ENCODE results near the gene DNAJC5G.
A peak's percentile ranks its signal among the peaks of the same experiment; 100 is the strongest.

Gene DNAJC5G

DNA sequence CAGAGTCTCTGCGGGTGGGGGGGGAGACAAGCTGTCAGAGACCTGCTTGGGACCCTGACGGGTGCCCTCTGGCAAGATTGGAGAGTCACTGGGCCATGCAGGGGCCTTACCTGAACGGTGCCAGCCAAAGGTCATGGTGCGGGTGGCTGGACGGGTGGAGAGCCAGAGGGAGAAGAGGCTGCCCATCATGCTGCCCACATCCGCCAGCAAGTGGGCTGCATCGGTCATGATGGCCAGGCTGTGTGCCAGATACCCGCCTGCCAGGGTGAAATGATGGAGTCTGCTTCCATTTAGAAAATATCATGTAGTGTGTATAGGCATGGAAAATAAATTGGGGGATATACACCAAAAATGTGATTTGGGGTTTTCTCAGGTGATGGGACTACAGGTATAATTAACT is 17.2 kb upstream of the DNAJC5G start:
- no peak overlapping the region for H3K27ac ChIP-seq
- TF ChIP-seq Cebpa-rat (IDR thresholded peaks at IDR 0.05), result no peak
- peaks cover 6 to 15% (median 12%) of the 10 kb centered on the region in 10 experiments; a peak in 17 of 20 replicates for H3K4me1 ChIP-seq
- H3K9me3 ChIP-seq (replicated peaks in 1 of 11), result no peaks in the 10 kb centered on the region
- peaks cover 0 to 47% (median 18%) of the 10 kb centered on the region in 11 experiments; a peak in 17 of 22 replicates for H4K20me1 ChIP-seq
- H3K4me2 ChIP-seq, result no peak overlapping the region
- H3K9ac ChIP-seq, result no peak overlapping the region
- no peak overlapping the region for H3K4me3 ChIP-seq
- peaks cover 46 to 82% (median 68%) of the 10 kb centered on the region in 11 experiments for H3K27me3 ChIP-seq
- H3K36me3 ChIP-seq, result no peaks in the 10 kb centered on the region

DNA sequence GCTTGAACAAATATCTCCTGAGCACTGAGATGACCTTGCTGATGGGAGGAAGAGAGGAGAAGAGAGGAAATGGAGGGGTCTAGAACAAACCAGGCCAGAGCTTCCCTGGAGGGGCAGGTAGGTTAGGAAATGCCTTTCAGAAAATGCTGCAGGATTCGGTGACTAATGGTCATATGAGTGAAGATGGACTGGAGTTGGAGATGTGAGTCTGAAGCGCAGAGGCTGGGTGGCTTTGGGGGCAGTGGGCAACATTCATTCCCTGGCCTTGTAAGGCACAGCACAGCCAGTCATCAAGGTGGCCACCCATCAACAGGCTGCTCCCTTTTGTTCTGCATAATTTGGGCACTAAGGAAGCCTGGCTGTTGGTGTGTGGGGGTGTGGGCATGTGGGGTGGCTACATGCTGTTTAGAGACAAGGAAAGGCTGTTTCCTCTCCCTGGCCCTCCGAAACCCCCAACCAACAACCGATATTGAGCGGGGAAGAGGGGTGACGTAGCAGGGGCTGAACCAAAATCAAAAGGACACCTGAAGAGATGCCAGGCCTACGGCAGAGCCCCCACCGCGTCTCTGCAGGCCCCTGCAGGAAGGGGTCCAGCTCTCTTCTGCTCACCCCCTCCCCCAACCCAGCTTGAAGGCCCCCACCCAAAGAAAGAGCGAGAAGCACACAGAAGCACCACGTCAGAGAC is 13.8 kb upstream of the DNAJC5G start:
- H3K27me3 ChIP-seq, result peaks cover 79 to 99% (median 97%) of the 10 kb centered on the region in 11 experiments
- no peaks in the 10 kb centered on the region for H3K36me3 ChIP-seq
- H3K4me2 ChIP-seq, result peak overlapping the region in 2 of 11 experiments; percentile 98; a peak in 2 of 22 replicates
- H3K4me1 ChIP-seq, result peaks cover 23 to 38% (median 36%) of the 10 kb centered on the region in 10 experiments
- H3K9me3 ChIP-seq (replicated peaks in 1 of 11), result no peaks in the 10 kb centered on the region
- no peak overlapping the region for H3K27ac ChIP-seq
- no peak overlapping the region for H3K9ac ChIP-seq
- H3K4me3 ChIP-seq, result peak overlapping the region in 1 of 10 experiments; percentile 67; a peak in 1 of 20 replicates
- H4K20me1 ChIP-seq, result peaks cover 0 to 65% (median 34%) of the 10 kb centered on the region in 11 experiments; a peak in 19 of 22 replicates
- TF ChIP-seq Cebpa-rat (IDR thresholded peaks at IDR 0.05), result no peak

GRCh38 chr2:27261926-27262298 is 13.3 kb upstream of the DNAJC5G start:
- TF ChIP-seq Cebpa-rat (IDR thresholded peaks at IDR 0.05), result no peak
- Histone ChIP-seq H3K4me1 (peaks cover 23 to 38% (median 36%) of the 10 kb centered on the region in 10 experiments), H3K4me3 (peak overlapping the region; percentile 53 to 74 (median 62)), H3K27me3 (peaks cover 84 to 99% (median 97%) of the 10 kb centered on the region in 11 experiments), H3K27ac (no peak overlapping the region), H3K9me3 (replicated peaks in 1 of 11) (no peaks in the 10 kb centered on the region), H4K20me1 (peaks cover 0 to 63% (median 34%) of the 10 kb centered on the region in 11 experiments; a peak in 19 of 22 replicates), H3K36me3 (no peaks in the 10 kb centered on the region), H3K4me2 (peak overlapping the region; percentile 97 to 99 (median 98)), H3K9ac (peak overlapping the region in 7 of 11 experiments; percentile 38 to 65 (median 63); a peak in 12 of 22 replicates)

DNA sequence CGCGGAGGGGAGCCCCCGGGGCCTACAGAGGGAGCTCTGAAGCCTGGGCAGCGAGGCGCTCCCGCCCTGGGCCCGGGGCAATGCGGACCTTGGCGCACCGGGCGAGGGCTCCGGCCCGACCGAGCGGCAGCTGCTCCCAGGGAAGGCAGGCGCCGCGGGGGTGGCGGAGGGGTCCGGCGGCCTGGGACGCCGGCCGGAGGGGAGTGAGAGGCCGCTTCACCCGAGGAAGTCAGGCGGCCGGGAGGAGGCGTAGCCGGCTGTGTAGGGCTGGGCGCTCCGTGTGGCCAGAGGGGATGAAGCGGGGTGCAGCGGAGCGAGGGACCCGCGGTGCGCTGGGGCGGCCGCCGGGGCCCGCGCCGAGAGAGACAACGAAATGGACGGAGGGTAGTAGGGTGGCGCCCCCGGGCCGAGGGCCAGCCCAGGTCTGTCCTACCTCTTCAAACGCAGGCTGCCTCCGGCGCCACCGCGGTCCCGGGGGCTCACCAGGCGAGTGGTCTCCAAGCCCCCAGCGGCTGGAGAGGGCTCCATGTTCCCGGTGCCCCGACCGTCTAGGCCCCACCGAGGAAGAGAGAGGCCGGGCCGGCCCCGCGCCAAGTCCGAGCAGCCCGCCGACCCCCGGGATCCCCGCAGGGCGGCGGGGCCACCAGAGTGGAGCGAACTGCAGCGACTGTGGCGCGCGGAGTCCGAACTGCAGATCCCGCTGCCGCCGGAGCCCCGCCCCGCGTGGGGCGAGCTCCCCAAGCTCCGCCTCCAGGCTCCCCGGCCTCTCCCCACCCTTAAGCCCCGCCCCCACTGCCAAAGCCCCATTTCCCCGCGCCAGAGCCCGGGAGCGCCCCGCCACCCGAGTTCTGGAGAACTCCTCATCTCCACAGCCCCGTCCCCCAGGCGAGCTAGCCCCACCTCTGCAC is 12.6 kb upstream of the DNAJC5G start, which contains the start of gene SLC30A3:
TSS of gene SLC30A3 (minus strand) at position 669 of the 908 bp plus-strand sequence. CDS start at position 528, 141 bp downstream.
- Histone ChIP-seq H3K4me1 (peaks cover 23 to 37% (median 36%) of the 10 kb centered on the region in 10 experiments), H4K20me1 (peaks cover 0 to 57% (median 34%) of the 10 kb centered on the region in 11 experiments; a peak in 19 of 22 replicates), H3K27ac (no peak within 1 kb of the TSS), H3K4me3 (peak within 1 kb of the TSS; percentile 53 to 74 (median 62)), H3K9me3 (replicated peaks in 1 of 11) (no peaks in the 10 kb centered on the region), H3K27me3 (peaks cover 88 to 100% (median 97%) of the 10 kb centered on the region in 11 experiments), H3K9ac (peak within 1 kb of the TSS in 10 of 11 experiments; percentile 31 to 66 (median 60); a peak in 18 of 22 replicates), H3K4me2 (peak within 1 kb of the TSS; percentile 97 to 99 (median 98)), H3K36me3 (no peaks in the 10 kb centered on the region)
- TF ChIP-seq Cebpa-rat (IDR thresholded peaks at IDR 0.05), result no peak

DNA sequence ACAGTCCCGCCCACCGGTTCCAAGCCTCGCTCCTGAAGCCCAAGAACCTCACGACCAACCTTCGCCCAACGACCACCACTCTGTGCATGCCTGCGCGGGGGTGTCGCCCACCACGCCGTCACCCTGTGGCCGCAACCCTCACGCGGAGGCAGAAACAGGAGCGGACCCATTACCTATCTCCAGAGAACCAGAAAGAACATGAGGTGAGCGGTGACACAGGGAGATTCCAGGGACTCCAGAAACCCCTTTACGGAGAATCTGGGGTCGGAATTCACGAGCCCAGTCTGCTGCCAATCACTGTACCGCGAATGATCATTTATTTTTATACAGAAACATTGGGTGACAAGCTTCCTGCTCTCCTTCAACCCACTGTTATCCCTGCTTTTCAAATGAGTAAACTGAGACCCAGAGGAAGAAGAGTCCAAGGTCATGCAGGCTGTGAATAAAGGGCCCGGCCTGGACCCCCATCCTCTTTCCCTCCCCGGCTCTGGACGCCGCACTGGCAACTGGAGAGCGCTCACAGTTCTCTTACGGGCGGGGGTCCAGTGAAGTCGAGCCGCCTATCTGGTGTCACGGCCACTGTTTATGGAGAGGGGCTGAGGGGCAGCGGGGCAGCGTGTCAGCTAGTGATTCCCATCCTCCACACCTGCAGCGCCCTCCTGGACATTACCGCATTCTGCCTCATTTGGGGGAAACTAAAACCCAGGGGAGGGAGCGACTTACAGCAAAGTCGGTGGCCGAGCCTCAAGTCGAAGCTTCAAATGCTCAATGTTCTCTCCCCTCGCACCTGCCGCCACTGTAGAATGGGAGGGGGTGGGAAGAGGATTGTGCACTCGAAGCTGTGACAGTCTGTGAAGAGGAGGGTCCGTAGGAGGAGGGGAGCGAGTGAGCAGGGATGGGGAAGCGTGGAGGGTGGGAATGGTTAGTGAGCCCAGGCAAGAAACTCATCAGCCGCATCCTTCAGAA is 11.7 kb upstream of the DNAJC5G start:
- TF ChIP-seq Cebpa-rat (IDR thresholded peaks at IDR 0.05), result no peak
- Histone ChIP-seq H3K9me3 (replicated peaks in 1 of 11) (no peaks in the 10 kb centered on the region), H3K4me2 (peak overlapping the region; percentile 97 to 99 (median 98)), H3K36me3 (no peaks in the 10 kb centered on the region), H3K4me1 (peaks cover 23 to 39% (median 36%) of the 10 kb centered on the region in 10 experiments), H3K9ac (no peak overlapping the region; a peak in 2 of 22 replicates), H3K4me3 (peak overlapping the region; percentile 53 to 74 (median 62)), H4K20me1 (peaks cover 0 to 56% (median 34%) of the 10 kb centered on the region in 11 experiments; a peak in 19 of 22 replicates), H3K27ac (no peak overlapping the region), H3K27me3 (peaks cover 88 to 100% (median 97%) of the 10 kb centered on the region in 11 experiments)

- H3K9ac ChIP-seq, result peak overlapping the region in 5 of 11 experiments; percentile 4 to 56 (median 24); a peak in 3 of 22 replicates
- peaks cover 0 to 53% (median 34%) of the 10 kb centered on the region in 11 experiments; a peak in 19 of 22 replicates for H4K20me1 ChIP-seq
- H3K27ac ChIP-seq, result no peak overlapping the region
- H3K4me2 ChIP-seq, result peak overlapping the region; percentile 97 to 99 (median 98)
- H3K9me3 ChIP-seq (replicated peaks in 1 of 11), result no peaks in the 10 kb centered on the region
- peak overlapping the region; percentile 53 to 71 (median 62) for H3K4me3 ChIP-seq
- TF ChIP-seq Cebpa-rat (IDR thresholded peaks at IDR 0.05), result no peak
- H3K4me1 ChIP-seq, result peaks cover 23 to 41% (median 36%) of the 10 kb centered on the region in 10 experiments
- H3K27me3 ChIP-seq, result peaks cover 83 to 100% (median 93%) of the 10 kb centered on the region in 11 experiments
- no peaks in the 10 kb centered on the region for H3K36me3 ChIP-seq
Measured at GRCh38 chr2:27264253-27264752, 10.9 kb upstream of the DNAJC5G start.

DNA sequence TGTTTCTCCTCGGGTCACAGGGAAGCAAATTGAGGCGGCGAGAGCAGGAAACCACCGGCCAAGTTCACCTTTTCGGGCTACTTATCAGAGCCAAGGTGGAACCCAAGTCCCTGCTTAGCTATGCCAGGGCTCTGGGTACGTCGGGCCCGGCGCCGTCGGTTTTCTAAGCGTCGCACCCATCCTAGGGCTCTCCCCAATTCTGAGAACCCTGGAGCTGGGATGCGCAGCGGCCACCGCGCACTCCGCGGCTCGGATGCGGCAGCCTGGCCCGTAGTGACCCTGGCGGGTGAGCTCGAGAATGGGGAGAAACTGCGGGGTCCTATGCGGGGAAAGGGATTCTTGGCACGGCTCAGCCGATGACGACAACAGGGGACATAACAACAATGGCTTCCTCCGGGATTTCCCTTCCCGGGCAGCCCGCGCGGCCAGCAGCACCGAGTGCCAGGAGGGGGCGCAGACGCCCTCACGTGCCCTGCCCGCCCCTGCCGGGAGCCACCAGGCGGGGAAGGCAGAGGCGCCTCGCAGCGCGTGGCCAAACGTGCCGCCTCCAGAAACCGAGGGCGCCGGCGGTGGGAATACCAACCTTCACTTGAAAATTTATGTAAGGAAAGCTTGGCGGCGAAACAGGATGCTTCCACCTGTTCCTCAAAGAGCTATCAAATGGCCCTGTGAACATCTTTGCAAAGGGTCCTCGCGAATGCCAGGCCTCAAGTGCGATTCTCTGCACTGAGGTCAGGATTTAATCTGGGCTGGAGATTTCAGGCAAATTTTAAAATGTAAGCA is 10.3 kb upstream of the DNAJC5G start:
- peak overlapping the region; percentile 53 to 71 (median 62) for H3K4me3 ChIP-seq
- H3K4me2 ChIP-seq, result peak overlapping the region; percentile 97 to 99 (median 98)
- peaks cover 23 to 41% (median 36%) of the 10 kb centered on the region in 10 experiments for H3K4me1 ChIP-seq
- peaks cover 0 to 53% (median 34%) of the 10 kb centered on the region in 11 experiments; a peak in 19 of 22 replicates for H4K20me1 ChIP-seq
- H3K36me3 ChIP-seq, result no peaks in the 10 kb centered on the region
- no peak for TF ChIP-seq Cebpa-rat (IDR thresholded peaks at IDR 0.05)
- no peaks in the 10 kb centered on the region for H3K9me3 ChIP-seq (replicated peaks in 1 of 11)
- peak overlapping the region in 7 of 11 experiments; percentile 4 to 56 (median 37); a peak in 6 of 22 replicates for H3K9ac ChIP-seq
- no peak overlapping the region for H3K27ac ChIP-seq
- H3K27me3 ChIP-seq, result peaks cover 77 to 100% (median 89%) of the 10 kb centered on the region in 11 experiments

Data from BLaER1 treated with 17β-estradiol and CSF1 and Interleukin-3, amounts not matched to agents 10 nM and 100 nM (cell line).